DMS 273 (cell line): ENCODE measurements around the gene RBCK1.
A peak's percentile ranks its signal among the peaks of the same experiment; 100 is the strongest.

Source experiments
- DNase-seq: peaks from one replicate; lab custom pipeline; 2025; ENCODE audit not compliant: unreplicated experiment; lab: John Stamatoyannopoulos, UW

RBCK1 gene

GRCh38 chr20:416950-417800 is 9.1 kb downstream of the RBCK1 start:
- no peak for DNase-seq

- DNase-seq: no peak
These were observed 9.8 kb downstream of the RBCK1 start for GRCh38 chr20:417801-418342.

- no peak for DNase-seq
These were observed 10.8 kb downstream of the RBCK1 start for GRCh38 chr20:418858-419365.

GRCh38 chr20:419556-420165 is 11.6 kb downstream of the RBCK1 start:
- DNase-seq: no peak

GRCh38 chr20:420166-420620 is 12.1 kb downstream of the RBCK1 start:
- DNase-seq: no peak

GRCh38 chr20:420721-421574 is 12.8 kb downstream of the RBCK1 start:
- peak; percentile 29 for DNase-seq

- no peak for DNase-seq
These were observed 13.7 kb downstream of the RBCK1 start for GRCh38 chr20:421685-422250.

GRCh38 chr20:426566-426965 is 18.5 kb downstream of the RBCK1 start:
- DNase-seq: no peak

- DNase-seq: no peak
These were observed 19.3 kb downstream of the RBCK1 start for GRCh38 chr20:427401-427800.

- DNase-seq: no peak
These were observed 20.0 kb downstream of the RBCK1 start for GRCh38 chr20:427849-428657.

- no peak for DNase-seq
These were observed 20.6 kb downstream of the RBCK1 start for GRCh38 chr20:428658-429200.

- DNase-seq: no peak
These were observed 22.2 kb downstream of the RBCK1 start for GRCh38 chr20:430091-430999.

GRCh38 chr20:431012-431904 is 23.2 kb downstream of the RBCK1 start:
- peak; percentile 91 for DNase-seq

- DNase-seq: no peak
These were observed 24.1 kb downstream of the RBCK1 start for GRCh38 chr20:432208-432607.

- DNase-seq: no peak
These were observed 24.7 kb downstream of the RBCK1 start for GRCh38 chr20:432677-433299.

GRCh38 chr20:433300-433975 is 25.3 kb downstream of the RBCK1 start:
- DNase-seq: no peak

GRCh38 chr20:434221-434620 is 26.1 kb downstream of the RBCK1 start:
- no peak for DNase-seq
